ENCODE measurements around the gene PLEKHA3.

DNA sequence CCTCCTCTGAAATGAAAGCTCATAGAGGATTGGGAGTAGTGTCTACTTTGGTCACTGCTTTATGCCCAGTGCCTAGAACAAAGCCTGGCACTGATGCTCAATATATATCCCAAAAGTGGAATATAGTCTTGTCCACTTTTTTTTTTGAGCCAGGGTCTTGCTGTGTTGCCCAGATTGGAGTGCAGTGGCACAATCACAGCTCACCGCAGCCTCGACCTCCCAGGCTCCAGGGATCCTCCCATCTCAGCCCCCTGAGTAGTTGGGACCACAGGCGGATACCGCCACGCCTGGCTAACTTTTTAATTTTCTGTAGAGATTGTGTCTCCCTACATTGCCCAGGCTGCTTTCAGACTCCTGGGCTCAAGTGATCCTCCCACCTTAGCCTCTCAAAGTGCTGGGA lies 5.7 kb upstream of the PLEKHA3 start:
- TF ChIP-seq, protein P1, sequence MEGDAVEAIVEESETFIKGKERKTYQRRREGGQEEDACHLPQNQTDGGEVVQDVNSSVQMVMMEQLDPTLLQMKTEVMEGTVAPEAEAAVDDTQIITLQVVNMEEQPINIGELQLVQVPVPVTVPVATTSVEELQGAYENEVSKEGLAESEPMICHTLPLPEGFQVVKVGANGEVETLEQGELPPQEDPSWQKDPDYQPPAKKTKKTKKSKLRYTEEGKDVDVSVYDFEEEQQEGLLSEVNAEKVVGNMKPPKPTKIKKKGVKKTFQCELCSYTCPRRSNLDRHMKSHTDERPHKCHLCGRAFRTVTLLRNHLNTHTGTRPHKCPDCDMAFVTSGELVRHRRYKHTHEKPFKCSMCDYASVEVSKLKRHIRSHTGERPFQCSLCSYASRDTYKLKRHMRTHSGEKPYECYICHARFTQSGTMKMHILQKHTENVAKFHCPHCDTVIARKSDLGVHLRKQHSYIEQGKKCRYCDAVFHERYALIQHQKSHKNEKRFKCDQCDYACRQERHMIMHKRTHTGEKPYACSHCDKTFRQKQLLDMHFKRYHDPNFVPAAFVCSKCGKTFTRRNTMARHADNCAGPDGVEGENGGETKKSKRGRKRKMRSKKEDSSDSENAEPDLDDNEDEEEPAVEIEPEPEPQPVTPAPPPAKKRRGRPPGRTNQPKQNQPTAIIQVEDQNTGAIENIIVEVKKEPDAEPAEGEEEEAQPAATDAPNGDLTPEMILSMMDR (conservative IDR thresholded peaks at IDR 0.05; ENCODE audit: low read depth in 2 of 2), result no peak
- TF ChIP-seq JUNB (IDR thresholded peaks at IDR 0.05; ENCODE audit: unreplicated experiment) (no peak), ZNF114 (CRISPR knock-in tag; IDR thresholded peaks at IDR 0.05) (no peak), POLR2AphosphoS5 (IDR thresholded peaks at IDR 0.05; ENCODE audit: low read depth) (no peak), EZH2 (IDR thresholded peaks at IDR 0.05; ENCODE audit: low read depth, unreplicated experiment) (no peak), EZH2phosphoT487 (IDR thresholded peaks at IDR 0.05; ENCODE audit: unreplicated experiment) (no peak), ZNF331 (CRISPR knock-in tag; IDR thresholded peaks at IDR 0.05; ENCODE audit: low read depth) (no peak), NANOG (IDR thresholded peaks at IDR 0.05; ENCODE audit: borderline replicate concordance) (no peak), STAT1 (IDR thresholded peaks at IDR 0.05; ENCODE audit: unreplicated experiment) (no peak), CREB1 (CRISPR knock-in tag; IDR thresholded peaks at IDR 0.05; ENCODE audit: low read depth) (no peak)
- TF ChIP-seq, protein P2, sequence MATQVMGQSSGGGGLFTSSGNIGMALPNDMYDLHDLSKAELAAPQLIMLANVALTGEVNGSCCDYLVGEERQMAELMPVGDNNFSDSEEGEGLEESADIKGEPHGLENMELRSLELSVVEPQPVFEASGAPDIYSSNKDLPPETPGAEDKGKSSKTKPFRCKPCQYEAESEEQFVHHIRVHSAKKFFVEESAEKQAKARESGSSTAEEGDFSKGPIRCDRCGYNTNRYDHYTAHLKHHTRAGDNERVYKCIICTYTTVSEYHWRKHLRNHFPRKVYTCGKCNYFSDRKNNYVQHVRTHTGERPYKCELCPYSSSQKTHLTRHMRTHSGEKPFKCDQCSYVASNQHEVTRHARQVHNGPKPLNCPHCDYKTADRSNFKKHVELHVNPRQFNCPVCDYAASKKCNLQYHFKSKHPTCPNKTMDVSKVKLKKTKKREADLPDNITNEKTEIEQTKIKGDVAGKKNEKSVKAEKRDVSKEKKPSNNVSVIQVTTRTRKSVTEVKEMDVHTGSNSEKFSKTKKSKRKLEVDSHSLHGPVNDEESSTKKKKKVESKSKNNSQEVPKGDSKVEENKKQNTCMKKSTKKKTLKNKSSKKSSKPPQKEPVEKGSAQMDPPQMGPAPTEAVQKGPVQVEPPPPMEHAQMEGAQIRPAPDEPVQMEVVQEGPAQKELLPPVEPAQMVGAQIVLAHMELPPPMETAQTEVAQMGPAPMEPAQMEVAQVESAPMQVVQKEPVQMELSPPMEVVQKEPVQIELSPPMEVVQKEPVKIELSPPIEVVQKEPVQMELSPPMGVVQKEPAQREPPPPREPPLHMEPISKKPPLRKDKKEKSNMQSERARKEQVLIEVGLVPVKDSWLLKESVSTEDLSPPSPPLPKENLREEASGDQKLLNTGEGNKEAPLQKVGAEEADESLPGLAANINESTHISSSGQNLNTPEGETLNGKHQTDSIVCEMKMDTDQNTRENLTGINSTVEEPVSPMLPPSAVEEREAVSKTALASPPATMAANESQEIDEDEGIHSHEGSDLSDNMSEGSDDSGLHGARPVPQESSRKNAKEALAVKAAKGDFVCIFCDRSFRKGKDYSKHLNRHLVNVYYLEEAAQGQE (IDR thresholded peaks at IDR 0.05; ENCODE audit: unreplicated experiment), result no peak
- TF ChIP-seq, protein P3, sequence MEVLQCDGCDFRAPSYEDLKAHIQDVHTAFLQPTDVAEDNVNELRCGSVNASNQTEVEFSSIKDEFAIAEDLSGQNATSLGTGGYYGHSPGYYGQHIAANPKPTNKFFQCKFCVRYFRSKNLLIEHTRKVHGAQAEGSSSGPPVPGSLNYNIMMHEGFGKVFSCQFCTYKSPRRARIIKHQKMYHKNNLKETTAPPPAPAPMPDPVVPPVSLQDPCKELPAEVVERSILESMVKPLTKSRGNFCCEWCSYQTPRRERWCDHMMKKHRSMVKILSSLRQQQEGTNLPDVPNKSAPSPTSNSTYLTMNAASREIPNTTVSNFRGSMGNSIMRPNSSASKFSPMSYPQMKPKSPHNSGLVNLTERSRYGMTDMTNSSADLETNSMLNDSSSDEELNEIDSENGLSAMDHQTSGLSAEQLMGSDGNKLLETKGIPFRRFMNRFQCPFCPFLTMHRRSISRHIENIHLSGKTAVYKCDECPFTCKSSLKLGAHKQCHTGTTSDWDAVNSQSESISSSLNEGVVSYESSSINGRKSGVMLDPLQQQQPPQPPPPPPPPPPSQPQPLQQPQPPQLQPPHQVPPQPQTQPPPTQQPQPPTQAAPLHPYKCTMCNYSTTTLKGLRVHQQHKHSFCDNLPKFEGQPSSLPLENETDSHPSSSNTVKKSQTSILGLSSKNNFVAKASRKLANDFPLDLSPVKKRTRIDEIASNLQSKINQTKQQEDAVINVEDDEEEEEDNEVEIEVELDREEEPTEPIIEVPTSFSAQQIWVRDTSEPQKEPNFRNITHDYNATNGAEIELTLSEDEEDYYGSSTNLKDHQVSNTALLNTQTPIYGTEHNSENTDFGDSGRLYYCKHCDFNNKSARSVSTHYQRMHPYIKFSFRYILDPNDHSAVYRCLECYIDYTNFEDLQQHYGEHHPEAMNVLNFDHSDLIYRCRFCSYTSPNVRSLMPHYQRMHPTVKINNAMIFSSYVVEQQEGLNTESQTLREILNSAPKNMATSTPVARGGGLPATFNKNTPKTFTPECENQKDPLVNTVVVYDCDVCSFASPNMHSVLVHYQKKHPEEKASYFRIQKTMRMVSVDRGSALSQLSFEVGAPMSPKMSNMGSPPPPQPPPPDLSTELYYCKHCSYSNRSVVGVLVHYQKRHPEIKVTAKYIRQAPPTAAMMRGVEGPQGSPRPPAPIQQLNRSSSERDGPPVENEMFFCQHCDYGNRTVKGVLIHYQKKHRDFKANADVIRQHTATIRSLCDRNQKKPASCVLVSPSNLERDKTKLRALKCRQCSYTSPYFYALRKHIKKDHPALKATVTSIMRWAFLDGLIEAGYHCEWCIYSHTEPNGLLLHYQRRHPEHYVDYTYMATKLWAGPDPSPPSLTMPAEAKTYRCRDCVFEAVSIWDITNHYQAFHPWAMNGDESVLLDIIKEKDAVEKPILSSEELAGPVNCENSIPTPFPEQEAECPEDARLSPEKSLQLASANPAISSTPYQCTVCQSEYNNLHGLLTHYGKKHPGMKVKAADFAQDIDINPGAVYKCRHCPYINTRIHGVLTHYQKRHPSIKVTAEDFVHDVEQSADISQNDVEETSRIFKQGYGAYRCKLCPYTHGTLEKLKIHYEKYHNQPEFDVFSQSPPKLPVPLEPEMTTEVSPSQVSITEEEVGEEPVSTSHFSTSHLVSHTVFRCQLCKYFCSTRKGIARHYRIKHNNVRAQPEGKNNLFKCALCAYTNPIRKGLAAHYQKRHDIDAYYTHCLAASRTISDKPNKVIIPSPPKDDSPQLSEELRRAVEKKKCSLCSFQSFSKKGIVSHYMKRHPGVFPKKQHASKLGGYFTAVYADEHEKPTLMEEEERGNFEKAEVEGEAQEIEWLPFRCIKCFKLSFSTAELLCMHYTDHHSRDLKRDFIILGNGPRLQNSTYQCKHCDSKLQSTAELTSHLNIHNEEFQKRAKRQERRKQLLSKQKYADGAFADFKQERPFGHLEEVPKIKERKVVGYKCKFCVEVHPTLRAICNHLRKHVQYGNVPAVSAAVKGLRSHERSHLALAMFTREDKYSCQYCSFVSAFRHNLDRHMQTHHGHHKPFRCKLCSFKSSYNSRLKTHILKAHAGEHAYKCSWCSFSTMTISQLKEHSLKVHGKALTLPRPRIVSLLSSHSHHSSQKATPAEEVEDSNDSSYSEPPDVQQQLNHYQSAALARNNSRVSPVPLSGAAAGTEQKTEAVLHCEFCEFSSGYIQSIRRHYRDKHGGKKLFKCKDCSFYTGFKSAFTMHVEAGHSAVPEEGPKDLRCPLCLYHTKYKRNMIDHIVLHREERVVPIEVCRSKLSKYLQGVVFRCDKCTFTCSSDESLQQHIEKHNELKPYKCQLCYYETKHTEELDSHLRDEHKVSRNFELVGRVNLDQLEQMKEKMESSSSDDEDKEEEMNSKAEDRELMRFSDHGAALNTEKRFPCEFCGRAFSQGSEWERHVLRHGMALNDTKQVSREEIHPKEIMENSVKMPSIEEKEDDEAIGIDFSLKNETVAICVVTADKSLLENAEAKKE (CRISPR knock-in tag; IDR thresholded peaks at IDR 0.05), result no peak

Data from GM23338 (cell line).